HepG2 (cell line): Measurements from ENCODE around the gene WDR47. TPM values are rescaled to one million over a fixed set of nuclear protein-coding genes. Genes with fewer than 3 reads are reported as not detected.
A peak's percentile ranks its signal among the peaks of the same experiment; 100 is the strongest.

Experiments
- DBP ChIP-seq: sonication (generic); formaldehyde crosslinking; IDR thresholded peaks from 2 replicates; pipeline ENCODE4 v1.4.0; 2020; ENCODE audit warnings: missing genetic modification reagents; ENCODE audit errors: not compliant biosample characterization
- ERF ChIP-seq: IDR thresholded peaks from 2 replicates; pipeline ENCODE4 v1.6.1; 2018; ENCODE audit warnings: missing biosample characterization, missing genetic modification reagents
- ETV5 ChIP-seq: IDR thresholded peaks from 2 replicates; pipeline ENCODE4 v1.6.1; 2018; ENCODE audit warnings: missing biosample characterization, missing genetic modification reagents, inconsistent platforms, borderline replicate concordance
- GATA4 ChIP-seq: sonication (generic); IDR thresholded peaks from 2 replicates; pipeline ENCODE4 v1.6.1; 2016; ENCODE audit warnings: antibody characterized with exemption, low read depth, borderline replicate concordance
- HMG20A ChIP-seq: IDR thresholded peaks from 2 replicates; pipeline ENCODE4 v1.6.1; 2016; ENCODE audit warnings: borderline replicate concordance
- ISL2 ChIP-seq: sonication (generic); formaldehyde crosslinking; IDR thresholded peaks from 2 replicates; pipeline ENCODE4 v1.5.0; 2020; ENCODE audit warnings: missing genetic modification reagents
- LCORL ChIP-seq, 2 experiments: fragments of 450-650 bp in 1 of 2; sonication (generic) in 1 of 2; formaldehyde crosslinking in 1 of 2; IDR thresholded peaks; 2 replicates each; pipeline versions ENCODE4 v1.5.0 to v1.6.1; 2017 to 2020; ENCODE audit warnings: antibody characterized with exemption in 1 of 2, missing genetic modification reagents in 1 of 2
- NFYB ChIP-seq: sonication (generic); formaldehyde crosslinking; IDR thresholded peaks from 2 replicates; pipeline ENCODE4 v1.4.0; 2020; ENCODE audit warnings: missing genetic modification reagents
- PTBP1 ChIP-seq: fragments of 200-400 bp; formaldehyde crosslinking; IDR thresholded peaks from 2 replicates; pipeline ENCODE4 v1.6.1; 2018; ENCODE audit warnings: low read length, low read depth; ENCODE audit not compliant: poor library complexity, severe bottlenecking
- ZBTB3 ChIP-seq: sonication (generic); formaldehyde crosslinking; IDR thresholded peaks from 2 replicates; pipeline ENCODE4 v1.4.0; 2020; ENCODE audit warnings: low read depth, mild to moderate bottlenecking, moderate library complexity, missing genetic modification reagents, borderline replicate concordance
- ZBTB37 ChIP-seq: sonication (generic); formaldehyde crosslinking; IDR thresholded peaks from 2 replicates; pipeline ENCODE4 v1.4.0; 2020; ENCODE audit warnings: mild to moderate bottlenecking, missing genetic modification reagents
- ZFP36 ChIP-seq: fragments of 150-350 bp; IDR thresholded peaks from 2 replicates; pipeline ENCODE4 v1.6.1; 2018; ENCODE audit warnings: borderline replicate concordance, low read length, low read depth; ENCODE audit not compliant: partially characterized antibody
- ZFYVE20 ChIP-seq: sonication (generic); formaldehyde crosslinking; IDR thresholded peaks from 2 replicates; pipeline ENCODE4 v1.8.0; 2023; ENCODE audit warnings: low read depth, mild to moderate bottlenecking, moderate library complexity, missing genetic modification reagents, borderline replicate concordance
- ZNF205 ChIP-seq: IDR thresholded peaks from 2 replicates; pipeline ENCODE4 v1.6.1; 2018; ENCODE audit warnings: missing biosample characterization, missing genetic modification reagents
- ZNF232 ChIP-seq: sonication (generic); formaldehyde crosslinking; IDR thresholded peaks from 2 replicates; pipeline ENCODE4 v1.4.0; 2020; ENCODE audit warnings: missing genetic modification reagents, borderline replicate concordance
- ZNF274 ChIP-seq: sonication (generic); formaldehyde crosslinking; IDR thresholded peaks from 2 replicates; pipeline ENCODE4 v1.5.1; 2020; ENCODE audit warnings: mild to moderate bottlenecking, missing genetic modification reagents
- ZNF672 ChIP-seq: sonication (generic); formaldehyde crosslinking; IDR thresholded peaks from 2 replicates; pipeline ENCODE4 v1.8.1; 2022; ENCODE audit warnings: missing genetic modification reagents
- ZNF746 ChIP-seq: sonication (generic); formaldehyde crosslinking; IDR thresholded peaks from 2 replicates; pipeline ENCODE4 v1.8.0; 2022; ENCODE audit warnings: mild to moderate bottlenecking, missing genetic modification reagents
- ZNF768 ChIP-seq: sonication (generic); formaldehyde crosslinking; IDR thresholded peaks from 2 replicates; pipeline ENCODE4 v1.4.0; 2020; ENCODE audit warnings: missing genetic modification reagents
- polyA plus RNA-seq, 8 experiments: library from polyadenylated mRNA; depleted of rRNA in 3 of 8; stranded (reverse) in 7 of 8; unstranded in 1 of 8; fragments of >200 nt; fragmentation: Illumina TruSeq in 4 of 8; extraction: Trizol in 4 of 8; gene quantifications; 2 replicates each; pipeline versions ENCODE4 v1.2.1 to v1.2.3, GENCODE V29; 2011 to 2016; ENCODE audit warnings: low read depth in 4 of 8, missing spikeins in 1 of 8, mixed read lengths in 1 of 8; ENCODE audit not compliant: insufficient read depth in 1 of 8
- total RNA-seq, 5 experiments: library from RNA; depleted of rRNA; stranded (reverse); fragments of >200 nt; fragmentation: Illumina TruSeq; extraction: Trizol; gene quantifications; 2 replicates each; pipeline ENCODE4 v1.2.3, GENCODE V29; 2016; ENCODE audit warnings: low read depth in 1 of 5
- TF ChIP-seq, protein P1 (sequence below), 2 experiments: sonication (generic) in 1 of 2; formaldehyde crosslinking in 1 of 2; IDR thresholded peaks; 2 replicates each; pipeline versions ENCODE4 v1.6.1 to v1.9.0; 2014 to 2022; ENCODE audit warnings: antibody characterized with exemption in 1 of 2, borderline replicate concordance in 1 of 2, inconsistent platforms in 1 of 2, low read depth in 1 of 2, missing genetic modification reagents in 1 of 2

The WDR47 gene
- total and polyA plus RNA-seq, 2 of the 13 experiments (the other 11 are each of a cell fraction or from before 2014, with no cell fraction given), result 4.3 to 5.9 TPM

GRCh38 chr1:109090196-109091077 is 48.5 kb upstream of the WDR47 start, which contains the start of gene TMEM167B (continued):
- 0 out of 2 replicates have a peak, but pooled peaks have one; percentile 49 for TF ChIP-seq ZNF746 (CRISPR knock-in tag)
- TF ChIP-seq GATA4, result no peak
- no peak for TF ChIP-seq ZNF768
- TF ChIP-seq DBP (CRISPR knock-in tag), result no peak
- no peak; the same call in 1 of the 2 replicates for TF ChIP-seq ZNF232
- TF ChIP-seq ZNF274 (CRISPR knock-in tag), result peak; percentile 90
- TF ChIP-seq ZNF205 (CRISPR knock-in tag), result peak; percentile 88
- TF ChIP-seq ZFYVE20 (CRISPR knock-in tag), result no peak
- TF ChIP-seq ZBTB3 (CRISPR knock-in tag), result 0 out of 2 replicates have a peak, but pooled peaks have one; percentile 41
- TF ChIP-seq ISL2 (CRISPR knock-in tag), result peak; percentile 27; the same call in 1 of the 2 replicates
- peak; percentile 67 for TF ChIP-seq ETV5 (CRISPR knock-in tag)
- peak; percentile 15; the same call in 1 of the 2 replicates for TF ChIP-seq NFYB (CRISPR knock-in tag)
- TF ChIP-seq ZNF672, result no peak
- TF ChIP-seq LCORL (IDR thresholded peaks at IDR 0.05), result no peak
- TF ChIP-seq LCORL (CRISPR knock-in tag; IDR thresholded peaks at IDR 0.05), result no peak
- peak; percentile 87 for TF ChIP-seq ERF (CRISPR knock-in tag)
- TF ChIP-seq, protein P1, sequence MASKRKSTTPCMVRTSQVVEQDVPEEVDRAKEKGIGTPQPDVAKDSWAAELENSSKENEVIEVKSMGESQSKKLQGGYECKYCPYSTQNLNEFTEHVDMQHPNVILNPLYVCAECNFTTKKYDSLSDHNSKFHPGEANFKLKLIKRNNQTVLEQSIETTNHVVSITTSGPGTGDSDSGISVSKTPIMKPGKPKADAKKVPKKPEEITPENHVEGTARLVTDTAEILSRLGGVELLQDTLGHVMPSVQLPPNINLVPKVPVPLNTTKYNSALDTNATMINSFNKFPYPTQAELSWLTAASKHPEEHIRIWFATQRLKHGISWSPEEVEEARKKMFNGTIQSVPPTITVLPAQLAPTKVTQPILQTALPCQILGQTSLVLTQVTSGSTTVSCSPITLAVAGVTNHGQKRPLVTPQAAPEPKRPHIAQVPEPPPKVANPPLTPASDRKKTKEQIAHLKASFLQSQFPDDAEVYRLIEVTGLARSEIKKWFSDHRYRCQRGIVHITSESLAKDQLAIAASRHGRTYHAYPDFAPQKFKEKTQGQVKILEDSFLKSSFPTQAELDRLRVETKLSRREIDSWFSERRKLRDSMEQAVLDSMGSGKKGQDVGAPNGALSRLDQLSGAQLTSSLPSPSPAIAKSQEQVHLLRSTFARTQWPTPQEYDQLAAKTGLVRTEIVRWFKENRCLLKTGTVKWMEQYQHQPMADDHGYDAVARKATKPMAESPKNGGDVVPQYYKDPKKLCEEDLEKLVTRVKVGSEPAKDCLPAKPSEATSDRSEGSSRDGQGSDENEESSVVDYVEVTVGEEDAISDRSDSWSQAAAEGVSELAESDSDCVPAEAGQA (IDR thresholded peaks at IDR 0.05; ENCODE audit: low read depth), result peak; percentile 81
- TF ChIP-seq, protein P1 (CRISPR knock-in tag; IDR thresholded peaks at IDR 0.05; ENCODE audit: borderline replicate concordance), result no peak; the same call in 1 of the 2 replicates
- TF ChIP-seq ZBTB37, result 0 out of 2 replicates have a peak, but pooled peaks have one; percentile 48
- no peak for TF ChIP-seq PTBP1
- no peak for TF ChIP-seq HMG20A
- no peak for TF ChIP-seq ZFP36
